ENCODE results near the gene PLCB1. TPM values are rescaled to one million over a fixed set of nuclear protein-coding genes. Genes with fewer than 3 reads are reported as not detected.

Gene PLCB1
- total and polyA plus RNA-seq, 2 experiments from 2014 or later, result 14.9 to 20.7 TPM

DNA sequence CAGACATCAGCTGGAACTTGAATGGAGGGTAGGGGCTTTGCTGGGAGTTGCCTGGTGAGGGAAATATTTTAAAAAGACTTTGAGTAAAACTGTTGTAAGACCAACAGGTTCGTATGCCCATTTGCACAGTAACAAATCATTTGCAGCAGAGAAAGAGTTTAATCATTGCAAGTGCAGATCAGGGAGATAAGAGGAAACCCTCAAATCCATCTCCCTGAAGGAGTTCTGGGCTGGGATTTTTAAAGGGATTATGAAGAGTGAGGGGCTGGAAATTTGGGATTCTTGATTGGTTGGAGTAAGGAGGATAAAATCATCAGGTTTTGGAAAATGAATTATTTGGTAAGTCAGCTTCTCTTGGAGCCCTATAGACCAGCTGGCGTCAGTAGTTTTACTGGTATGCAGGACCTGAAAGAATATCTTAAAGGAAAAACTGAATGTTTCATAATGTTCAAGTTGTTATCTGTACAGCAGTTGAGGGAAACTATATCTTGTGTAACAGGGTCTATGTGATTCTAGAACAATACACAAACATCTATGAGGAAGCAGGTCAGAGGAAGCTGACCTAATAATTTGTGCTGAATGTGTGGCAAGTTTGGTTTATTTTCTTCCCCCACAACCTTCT lies 295.5 kb downstream of the PLCB1 start (continued):
- TF ChIP-seq, protein P1, sequence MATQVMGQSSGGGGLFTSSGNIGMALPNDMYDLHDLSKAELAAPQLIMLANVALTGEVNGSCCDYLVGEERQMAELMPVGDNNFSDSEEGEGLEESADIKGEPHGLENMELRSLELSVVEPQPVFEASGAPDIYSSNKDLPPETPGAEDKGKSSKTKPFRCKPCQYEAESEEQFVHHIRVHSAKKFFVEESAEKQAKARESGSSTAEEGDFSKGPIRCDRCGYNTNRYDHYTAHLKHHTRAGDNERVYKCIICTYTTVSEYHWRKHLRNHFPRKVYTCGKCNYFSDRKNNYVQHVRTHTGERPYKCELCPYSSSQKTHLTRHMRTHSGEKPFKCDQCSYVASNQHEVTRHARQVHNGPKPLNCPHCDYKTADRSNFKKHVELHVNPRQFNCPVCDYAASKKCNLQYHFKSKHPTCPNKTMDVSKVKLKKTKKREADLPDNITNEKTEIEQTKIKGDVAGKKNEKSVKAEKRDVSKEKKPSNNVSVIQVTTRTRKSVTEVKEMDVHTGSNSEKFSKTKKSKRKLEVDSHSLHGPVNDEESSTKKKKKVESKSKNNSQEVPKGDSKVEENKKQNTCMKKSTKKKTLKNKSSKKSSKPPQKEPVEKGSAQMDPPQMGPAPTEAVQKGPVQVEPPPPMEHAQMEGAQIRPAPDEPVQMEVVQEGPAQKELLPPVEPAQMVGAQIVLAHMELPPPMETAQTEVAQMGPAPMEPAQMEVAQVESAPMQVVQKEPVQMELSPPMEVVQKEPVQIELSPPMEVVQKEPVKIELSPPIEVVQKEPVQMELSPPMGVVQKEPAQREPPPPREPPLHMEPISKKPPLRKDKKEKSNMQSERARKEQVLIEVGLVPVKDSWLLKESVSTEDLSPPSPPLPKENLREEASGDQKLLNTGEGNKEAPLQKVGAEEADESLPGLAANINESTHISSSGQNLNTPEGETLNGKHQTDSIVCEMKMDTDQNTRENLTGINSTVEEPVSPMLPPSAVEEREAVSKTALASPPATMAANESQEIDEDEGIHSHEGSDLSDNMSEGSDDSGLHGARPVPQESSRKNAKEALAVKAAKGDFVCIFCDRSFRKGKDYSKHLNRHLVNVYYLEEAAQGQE (IDR thresholded peaks at IDR 0.05; ENCODE audit: unreplicated experiment), result no peak
- TF ChIP-seq, protein P2, sequence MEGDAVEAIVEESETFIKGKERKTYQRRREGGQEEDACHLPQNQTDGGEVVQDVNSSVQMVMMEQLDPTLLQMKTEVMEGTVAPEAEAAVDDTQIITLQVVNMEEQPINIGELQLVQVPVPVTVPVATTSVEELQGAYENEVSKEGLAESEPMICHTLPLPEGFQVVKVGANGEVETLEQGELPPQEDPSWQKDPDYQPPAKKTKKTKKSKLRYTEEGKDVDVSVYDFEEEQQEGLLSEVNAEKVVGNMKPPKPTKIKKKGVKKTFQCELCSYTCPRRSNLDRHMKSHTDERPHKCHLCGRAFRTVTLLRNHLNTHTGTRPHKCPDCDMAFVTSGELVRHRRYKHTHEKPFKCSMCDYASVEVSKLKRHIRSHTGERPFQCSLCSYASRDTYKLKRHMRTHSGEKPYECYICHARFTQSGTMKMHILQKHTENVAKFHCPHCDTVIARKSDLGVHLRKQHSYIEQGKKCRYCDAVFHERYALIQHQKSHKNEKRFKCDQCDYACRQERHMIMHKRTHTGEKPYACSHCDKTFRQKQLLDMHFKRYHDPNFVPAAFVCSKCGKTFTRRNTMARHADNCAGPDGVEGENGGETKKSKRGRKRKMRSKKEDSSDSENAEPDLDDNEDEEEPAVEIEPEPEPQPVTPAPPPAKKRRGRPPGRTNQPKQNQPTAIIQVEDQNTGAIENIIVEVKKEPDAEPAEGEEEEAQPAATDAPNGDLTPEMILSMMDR (conservative IDR thresholded peaks at IDR 0.05; ENCODE audit: low read depth in 2 of 2), result no peak
- TF ChIP-seq NANOG (IDR thresholded peaks at IDR 0.05; ENCODE audit: borderline replicate concordance), result no peak
- TF ChIP-seq STAT1 (IDR thresholded peaks at IDR 0.05; ENCODE audit: unreplicated experiment), result no peak

GRCh38 chr20:8428988-8429387 lies 296.9 kb downstream of the PLCB1 start:
- Histone ChIP-seq H3K4me3 (no peak overlapping the region), H3K9me2 (ENCODE audit: insufficient read depth) (peaks cover 9% of the 10 kb centered on the region; the same call in 1 of the 2 replicates), H3K27ac (ENCODE audit: low read depth) (no peak overlapping the region), H3F3A (replicated peaks; ENCODE audit: low read depth) (no peaks in the 10 kb centered on the region), H2AFZ (no peak overlapping the region), H3K4me2 (no peak overlapping the region), H3K36me3 (ENCODE audit: insufficient read depth) (no peaks in the 10 kb centered on the region), H3K27me3 (ENCODE audit: insufficient read depth) (no peaks in the 10 kb centered on the region), H3K79me2 (replicated peaks; ENCODE audit: insufficient read depth) (no peaks in the 10 kb centered on the region), H3K4me1 (ENCODE audit: insufficient read depth) (peaks cover 24% of the 10 kb centered on the region), H4K20me1 (replicated peaks; ENCODE audit: insufficient read depth) (no peaks in the 10 kb centered on the region; the same call in 1 of the 2 replicates)
- Mint-ChIP-seq H3K27ac (no peak overlapping the region), H3K9me3 (no peaks in the 10 kb centered on the region), H3K4me3 (no peak overlapping the region), H3K27me3 (ENCODE audit: insufficient read depth, low read depth, poor library complexity) (peaks cover under 1% of the 10 kb centered on the region), H3K36me3 (ENCODE audit: low read depth) (no peaks in the 10 kb centered on the region), H3K4me1 (peaks cover 23% of the 10 kb centered on the region)
- no peak for DNase-seq (ENCODE audit: low spot score)
- TF ChIP-seq, protein P1 (IDR thresholded peaks at IDR 0.05; ENCODE audit: unreplicated experiment), result no peak
- TF ChIP-seq EZH2phosphoT487 (IDR thresholded peaks at IDR 0.05; ENCODE audit: unreplicated experiment) (no peak), STAT1 (IDR thresholded peaks at IDR 0.05; ENCODE audit: unreplicated experiment) (no peak), ZNF114 (CRISPR knock-in tag; IDR thresholded peaks at IDR 0.05) (no peak), CREB1 (CRISPR knock-in tag; IDR thresholded peaks at IDR 0.05; ENCODE audit: low read depth) (no peak), NANOG (IDR thresholded peaks at IDR 0.05; ENCODE audit: borderline replicate concordance) (no peak), POLR2AphosphoS5 (IDR thresholded peaks at IDR 0.05; ENCODE audit: low read depth) (no peak), EZH2 (IDR thresholded peaks at IDR 0.05; ENCODE audit: low read depth, unreplicated experiment) (no peak)
- TF ChIP-seq, protein P2 (conservative IDR thresholded peaks at IDR 0.05; ENCODE audit: low read depth in 2 of 2), result no peak
- TF ChIP-seq, protein P3, sequence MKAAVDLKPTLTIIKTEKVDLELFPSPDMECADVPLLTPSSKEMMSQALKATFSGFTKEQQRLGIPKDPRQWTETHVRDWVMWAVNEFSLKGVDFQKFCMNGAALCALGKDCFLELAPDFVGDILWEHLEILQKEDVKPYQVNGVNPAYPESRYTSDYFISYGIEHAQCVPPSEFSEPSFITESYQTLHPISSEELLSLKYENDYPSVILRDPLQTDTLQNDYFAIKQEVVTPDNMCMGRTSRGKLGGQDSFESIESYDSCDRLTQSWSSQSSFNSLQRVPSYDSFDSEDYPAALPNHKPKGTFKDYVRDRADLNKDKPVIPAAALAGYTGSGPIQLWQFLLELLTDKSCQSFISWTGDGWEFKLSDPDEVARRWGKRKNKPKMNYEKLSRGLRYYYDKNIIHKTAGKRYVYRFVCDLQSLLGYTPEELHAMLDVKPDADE (IDR thresholded peaks at IDR 0.05), result no peak
- no peak for ATAC-seq
